GM10266 (cell line): ENCODE measurements around the gene PCSK4.

Experiments used
- DNase-seq: peaks from one replicate; pipeline ENCODE4 v3.0.0; 2012; ENCODE audit errors: extremely low spot score
- TF ChIP-seq, protein P1 (sequence below): IDR thresholded peaks from 2 replicates; pipeline ENCODE4 v1.5.1; 2012; ENCODE audit warnings: mild to moderate bottlenecking, low read depth; ENCODE audit not compliant: control insufficient read depth, insufficient read depth; ENCODE audit errors: missing control alignments

PCSK4 gene

DNA sequence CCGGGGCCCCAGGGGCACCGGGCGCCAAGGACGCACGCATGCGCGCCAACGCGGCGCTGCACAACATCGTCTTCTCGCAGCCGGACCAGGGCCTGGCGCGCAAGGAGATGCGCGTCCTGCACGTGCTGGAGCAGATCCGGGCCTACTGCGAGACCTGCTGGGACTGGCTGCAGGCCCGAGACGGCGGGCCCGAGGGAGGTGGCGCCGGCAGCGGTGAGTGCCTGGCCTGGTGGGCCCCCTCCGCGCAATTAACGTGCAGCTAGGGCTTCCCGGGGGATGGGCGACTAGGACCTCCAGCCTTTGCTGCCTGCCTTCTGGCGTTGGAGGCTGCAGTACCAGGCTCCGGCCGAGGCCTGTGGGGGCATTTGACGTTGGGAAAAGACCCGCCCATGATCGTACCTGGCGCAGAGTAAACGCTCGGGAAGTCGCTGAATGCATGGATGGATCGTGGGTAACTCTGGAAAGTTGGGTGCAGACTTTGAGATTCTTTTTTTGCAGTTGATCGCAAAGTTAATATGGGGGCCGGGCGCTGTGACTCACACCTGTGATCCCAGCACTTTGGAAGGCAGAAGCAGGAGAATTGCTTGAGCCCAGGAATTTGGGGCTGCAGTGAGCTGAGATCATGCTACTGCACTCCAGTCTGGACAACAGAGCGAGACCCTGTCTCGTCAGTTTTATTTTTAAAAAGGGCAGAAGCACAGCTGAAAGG lies 33.0 kb downstream of the PCSK4 start:
- TF ChIP-seq, protein P1, sequence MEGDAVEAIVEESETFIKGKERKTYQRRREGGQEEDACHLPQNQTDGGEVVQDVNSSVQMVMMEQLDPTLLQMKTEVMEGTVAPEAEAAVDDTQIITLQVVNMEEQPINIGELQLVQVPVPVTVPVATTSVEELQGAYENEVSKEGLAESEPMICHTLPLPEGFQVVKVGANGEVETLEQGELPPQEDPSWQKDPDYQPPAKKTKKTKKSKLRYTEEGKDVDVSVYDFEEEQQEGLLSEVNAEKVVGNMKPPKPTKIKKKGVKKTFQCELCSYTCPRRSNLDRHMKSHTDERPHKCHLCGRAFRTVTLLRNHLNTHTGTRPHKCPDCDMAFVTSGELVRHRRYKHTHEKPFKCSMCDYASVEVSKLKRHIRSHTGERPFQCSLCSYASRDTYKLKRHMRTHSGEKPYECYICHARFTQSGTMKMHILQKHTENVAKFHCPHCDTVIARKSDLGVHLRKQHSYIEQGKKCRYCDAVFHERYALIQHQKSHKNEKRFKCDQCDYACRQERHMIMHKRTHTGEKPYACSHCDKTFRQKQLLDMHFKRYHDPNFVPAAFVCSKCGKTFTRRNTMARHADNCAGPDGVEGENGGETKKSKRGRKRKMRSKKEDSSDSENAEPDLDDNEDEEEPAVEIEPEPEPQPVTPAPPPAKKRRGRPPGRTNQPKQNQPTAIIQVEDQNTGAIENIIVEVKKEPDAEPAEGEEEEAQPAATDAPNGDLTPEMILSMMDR: no peak

DNA sequence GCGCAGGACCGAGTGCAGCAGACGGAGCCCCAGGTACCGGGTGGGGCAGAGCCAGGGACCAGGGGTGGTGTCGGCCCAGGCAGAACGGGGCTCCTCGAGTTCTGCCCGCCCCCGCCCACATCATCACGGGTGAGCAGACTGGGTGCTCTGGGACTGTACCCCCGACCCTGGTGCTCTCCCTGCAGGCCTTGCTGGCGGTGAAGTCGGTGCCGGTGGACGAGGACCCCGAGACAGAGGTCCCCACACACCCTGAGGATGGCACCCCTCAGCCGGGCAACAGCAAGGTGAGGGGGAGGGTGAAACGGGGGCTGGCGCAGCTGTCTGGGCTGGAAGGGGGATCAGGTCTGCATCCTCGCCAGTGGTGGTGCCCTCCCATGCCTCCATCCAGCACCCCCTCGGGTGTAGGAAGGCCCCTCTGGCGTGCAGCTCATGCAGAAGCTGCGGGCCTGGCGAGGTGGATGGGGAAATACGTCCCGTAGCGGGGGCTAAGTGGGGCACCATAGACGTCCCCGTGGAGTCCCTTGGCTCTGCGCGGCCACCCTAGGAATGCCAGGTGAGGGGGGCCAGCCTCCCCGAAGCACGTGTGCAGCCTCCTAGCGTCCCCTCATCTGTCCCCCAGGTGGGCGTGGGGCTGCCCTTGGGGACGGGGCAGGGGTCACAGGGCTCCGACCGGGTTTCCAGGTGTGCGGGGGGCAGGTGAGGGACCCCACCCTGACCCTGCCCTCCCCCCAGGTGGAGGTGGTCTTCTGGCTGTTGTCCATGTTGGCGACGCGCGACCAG lies 33.8 kb downstream of the PCSK4 start:
- DNase-seq: no peak

More for the DNA sequence above, 33.0 kb downstream of the PCSK4 start:
- no peak for DNase-seq

DNA sequence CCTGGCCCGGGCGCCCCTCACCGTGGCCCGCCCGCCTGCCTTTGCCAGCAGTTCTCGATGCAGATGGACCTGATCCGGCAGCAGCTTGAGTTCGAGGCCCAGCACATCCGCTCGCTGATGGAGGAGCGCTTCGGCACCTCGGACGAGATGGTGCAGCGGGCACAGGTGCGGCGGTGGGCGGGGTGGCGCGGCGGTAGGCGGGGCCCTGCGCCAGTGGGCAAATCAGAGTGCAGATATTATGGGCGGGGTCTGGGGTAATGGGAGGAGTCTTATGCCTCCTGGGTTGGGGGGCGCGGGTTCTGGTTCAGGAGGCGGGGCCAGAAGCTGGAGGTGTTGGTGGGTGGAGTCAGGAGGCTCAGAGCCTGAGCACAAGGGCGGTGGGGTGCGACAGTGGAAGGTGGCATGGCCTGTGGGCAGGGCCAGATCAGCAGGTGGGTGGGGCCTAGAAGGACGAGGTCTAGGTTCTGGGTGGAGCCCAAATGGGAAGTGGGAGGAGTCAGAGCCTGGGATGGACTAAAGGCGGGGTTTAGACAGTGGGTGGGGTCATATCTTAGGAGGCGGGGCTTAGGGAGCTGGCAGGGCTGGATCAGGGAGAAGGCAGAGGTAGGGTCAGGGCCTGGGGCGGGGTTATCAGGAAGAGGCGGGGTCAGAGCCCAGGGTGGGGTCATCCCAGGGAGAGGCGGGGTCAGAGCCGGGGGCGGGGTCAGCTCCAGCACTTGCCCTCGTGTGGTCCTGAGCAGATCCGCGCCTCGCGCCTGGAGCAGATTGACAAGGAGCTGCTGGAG lies 34.6 kb downstream of the PCSK4 start:
- TF ChIP-seq, protein P1: no peak
- DNase-seq: peak; percentile 89

More for the DNA sequence above, 33.8 kb downstream of the PCSK4 start:
- TF ChIP-seq, protein P1: no peak

DNA sequence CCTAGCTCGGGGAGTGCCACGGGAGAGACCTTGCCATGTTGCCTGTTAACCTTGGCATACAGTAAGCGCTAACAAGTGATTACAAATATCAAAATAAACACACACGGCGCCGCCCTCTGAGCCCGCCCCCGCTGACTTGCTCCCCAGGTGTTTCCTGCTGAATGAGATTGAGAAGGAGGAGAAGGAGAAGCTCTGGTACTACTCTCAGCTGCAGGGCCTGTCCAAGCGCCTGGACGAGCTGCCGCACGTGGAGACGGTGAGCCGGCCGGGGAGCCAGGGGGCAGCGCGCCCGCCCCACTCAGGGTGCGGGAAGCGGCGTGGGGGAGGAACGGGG lies 35.2 kb downstream of the PCSK4 start:
- no peak for DNase-seq
- TF ChIP-seq, protein P1: no peak

DNA sequence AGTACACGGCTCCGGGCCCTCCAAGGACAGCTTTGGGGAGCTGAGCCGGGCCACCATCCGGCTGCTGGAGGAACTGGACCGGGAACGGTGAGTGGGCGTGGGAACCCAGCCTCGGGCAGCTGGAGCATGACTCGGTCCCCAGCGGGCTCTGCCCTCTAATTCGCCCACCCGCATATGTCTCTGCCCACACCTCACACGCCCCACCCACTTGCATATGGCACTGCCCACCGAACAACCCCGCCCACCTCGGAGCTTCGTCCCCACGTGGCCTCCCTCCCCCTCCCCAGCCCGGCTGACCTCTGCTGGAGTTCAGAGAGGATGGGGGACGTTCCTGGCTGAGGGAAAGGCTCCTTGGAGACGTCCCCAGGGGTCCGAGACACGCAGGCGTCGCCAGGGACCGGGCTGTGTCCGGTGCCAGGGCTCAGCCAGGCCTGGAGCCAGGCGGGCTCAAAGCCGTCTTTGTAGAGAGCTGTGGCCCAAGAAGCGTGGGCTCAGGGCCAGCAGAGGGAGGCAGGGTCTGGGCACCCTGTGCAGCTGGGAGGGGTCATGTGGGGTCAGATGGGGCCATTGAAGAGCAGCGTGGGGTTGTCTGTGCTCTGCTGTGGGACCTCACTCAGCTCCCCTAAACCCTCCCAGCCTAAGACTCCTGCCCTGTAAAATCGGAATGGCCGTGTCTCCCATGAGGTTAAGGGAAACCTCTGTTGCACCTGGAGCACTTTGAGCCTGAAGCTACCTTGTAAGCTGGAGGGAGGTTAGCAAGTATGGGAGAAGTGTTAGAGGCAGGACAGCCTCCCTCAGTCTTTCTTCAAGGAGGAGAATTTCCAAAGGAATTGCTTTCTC lies 36.4 kb downstream of the PCSK4 start:
- TF ChIP-seq, protein P1: no peak
- DNase-seq: no peak

DNA sequence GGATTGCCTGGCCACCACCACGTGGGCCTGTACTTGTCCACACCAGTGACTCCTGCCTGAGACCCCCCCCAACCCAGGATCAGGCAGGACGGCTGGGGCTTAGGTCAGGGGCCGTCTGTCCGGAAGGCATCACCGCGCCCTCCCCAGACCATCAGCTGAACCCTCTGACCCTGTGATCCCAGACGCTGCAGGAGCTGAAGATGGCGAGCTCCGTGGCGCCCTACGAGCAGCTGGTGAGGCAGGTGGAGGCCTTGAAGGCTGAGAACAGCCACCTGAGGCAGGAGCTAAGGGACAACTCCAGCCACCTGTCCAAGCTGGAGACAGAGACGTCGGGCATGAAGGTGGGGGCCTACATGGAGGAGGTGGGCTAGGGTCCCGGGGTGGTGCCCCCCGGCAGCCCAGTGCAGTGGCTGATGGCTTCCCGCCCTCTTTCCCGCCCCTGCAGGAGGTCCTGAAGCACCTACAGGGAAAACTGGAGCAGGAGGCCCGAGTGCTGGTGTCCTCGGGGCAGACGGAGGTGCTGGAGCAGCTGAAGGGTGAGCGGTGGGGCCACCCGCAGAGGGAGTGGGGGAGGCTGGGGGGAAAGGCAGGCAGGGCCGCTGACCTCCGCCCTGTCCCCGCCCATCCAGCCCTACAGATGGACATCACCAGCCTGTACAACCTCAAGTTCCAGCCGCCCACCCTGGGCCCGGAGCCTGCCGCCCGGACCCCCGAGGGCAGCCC lies 37.2 kb downstream of the PCSK4 start:
- TF ChIP-seq, protein P1: no peak
- no peak for DNase-seq
